K562 (cell line): ENCODE results near the gene PLIN5. TPM values are rescaled to one million over a fixed set of nuclear protein-coding genes. Genes with fewer than 3 reads are reported as not detected.

ENCODE experiments used
- CREB1 ChIP-seq, 2 experiments: sonication (generic) in 1 of 2; formaldehyde crosslinking in 1 of 2; IDR thresholded peaks; 2 replicates each; pipeline versions ENCODE4 v1.6.1 to v1.8.0; 2012 to 2022; ENCODE audit warnings: inconsistent platforms in 1 of 2, mild to moderate bottlenecking in 1 of 2, missing genetic modification reagents in 1 of 2, moderate library complexity in 1 of 2
- CTCFL ChIP-seq: IDR thresholded peaks from 2 replicates; pipeline ENCODE4 v1.6.1; 2011; ENCODE audit warnings: borderline replicate concordance, low read depth, mild to moderate bottlenecking, moderate library complexity, low read length; ENCODE audit not compliant: insufficient read depth, poor library complexity, severe bottlenecking
- HNRNPLL ChIP-seq: fragments of 200-400 bp; formaldehyde crosslinking; IDR thresholded peaks from 2 replicates; pipeline ENCODE4 v1.6.1; 2017; ENCODE audit warnings: low read length, low read depth, mild to moderate bottlenecking; ENCODE audit not compliant: poor library complexity, severe bottlenecking
- KAT8 ChIP-seq: fragments of 450-650 bp; IDR thresholded peaks from 2 replicates; pipeline ENCODE4 v1.6.1; 2016; ENCODE audit warnings: low read depth, mild to moderate bottlenecking
- RFX7 ChIP-seq: fragments of 250-450 bp; sonication (Bioruptor Pico); IDR thresholded peaks from 2 replicates; pipeline ENCODE4 v1.5.1; 2021; ENCODE audit warnings: mild to moderate bottlenecking
- SP2 ChIP-seq: IDR thresholded peaks from 2 replicates; pipeline ENCODE4 v1.6.1; 2011; ENCODE audit warnings: mild to moderate bottlenecking, low read depth, low read length, moderate library complexity; ENCODE audit not compliant: poor library complexity, severe bottlenecking; ENCODE audit errors: extremely low read depth
- THAP7 ChIP-seq: fragments of 250-450 bp; sonication (Bioruptor Pico); IDR thresholded peaks from 2 replicates; pipeline ENCODE4 v1.5.0; 2021
- TOE1 ChIP-seq, 2 experiments: fragments of 450-650 bp in 1 of 2; sonication (generic) in 1 of 2; formaldehyde crosslinking in 1 of 2; IDR thresholded peaks; 2 replicates each; pipeline versions ENCODE4 v1.7.1 to v1.8.0; 2016 to 2022; ENCODE audit warnings: borderline replicate concordance in 2 of 2, mild to moderate bottlenecking in 2 of 2, antibody characterized with exemption in 1 of 2, inconsistent platforms in 1 of 2, low read depth in 1 of 2, missing genetic modification reagents in 1 of 2, moderate library complexity in 1 of 2
- ZBTB1 ChIP-seq: sonication (generic); formaldehyde crosslinking; IDR thresholded peaks from 2 replicates; pipeline ENCODE4 v1.8.1; 2023; ENCODE audit warnings: missing genetic modification reagents, low read depth, mild to moderate bottlenecking, borderline replicate concordance
- ZNF124 ChIP-seq: sonication (generic); formaldehyde crosslinking; IDR thresholded peaks from 2 replicates; pipeline ENCODE4 v1.8.1; 2022; ENCODE audit warnings: missing genetic modification reagents
- ZNF253 ChIP-seq: fragments of 250-450 bp; sonication (Bioruptor Pico); conservative IDR thresholded peaks from 2 replicates; pipeline ENCODE4 v1.6.1; 2021; ENCODE audit warnings: mild to moderate bottlenecking
- ZNF644 ChIP-seq: fragments of 200-800 bp; sonication (Bioruptor generic); IDR thresholded peaks from 2 replicates; pipeline ENCODE4 v1.6.1; 2016; ENCODE audit warnings: low read depth, missing genetic modification characterization, missing compliant biosample characterization
- ZNF75A ChIP-seq: fragments of 450-650 bp; formaldehyde crosslinking; IDR thresholded peaks from 2 replicates; pipeline ENCODE4 v1.4.0; 2020; ENCODE audit warnings: mild to moderate bottlenecking
- polyA plus RNA-seq, 8 experiments: library from polyadenylated mRNA; depleted of rRNA in 4 of 8; stranded (reverse) in 5 of 8; unstranded in 3 of 8; fragments of >200 nt; fragmentation: Nextera tagmentation in 2 of 8; fragmentation: Illumina TruSeq in 1 of 8; extraction: Ambion mirVana in 2 of 8; extraction: Trizol in 1 of 8; gene quantifications; 2 replicates each; pipeline versions ENCODE4 v1.2.1 to v1.2.3, GENCODE V29; 2011 to 2014; ENCODE audit warnings: inconsistent platforms in 1 of 8, missing spikeins in 1 of 8
- total RNA-seq, 7 experiments: library from RNA; depleted of rRNA in 6 of 7; stranded (reverse); fragments of >200 nt in 6 of 7; fragmentation: Illumina TruSeq in 2 of 7; extraction: Trizol in 2 of 7; gene quantifications; 2 replicates each; pipeline versions ENCODE4 v1.2.1 to v1.2.3, GENCODE V29; 2011 to 2021; ENCODE audit warnings: low replicate concordance in 1 of 7
- TF ChIP-seq, protein P1 (sequence below): fragments of 250-450 bp; sonication (Bioruptor Pico); IDR thresholded peaks from 2 replicates; pipeline ENCODE4 v1.6.1; 2021; ENCODE audit warnings: mild to moderate bottlenecking
- TF ChIP-seq, protein P2 (sequence below): fragments of 450-650 bp; formaldehyde crosslinking; conservative IDR thresholded peaks from 2 replicates; pipeline ENCODE4 v1.4.0; 2022; ENCODE audit warnings: mild to moderate bottlenecking, missing genetic modification characterization
- TF ChIP-seq, protein P3 (sequence below), 2 experiments: fragments of 200-800 bp in 1 of 2; sonication (Bioruptor generic) in 1 of 2; sonication (generic) in 1 of 2; formaldehyde crosslinking in 1 of 2; IDR thresholded peaks in 1 of 2; conservative IDR thresholded peaks in 1 of 2; 2 replicates each; pipeline versions ENCODE4 v1.5.0 to v1.6.1; 2016 to 2020; ENCODE audit warnings: missing compliant biosample characterization in 1 of 2, missing genetic modification characterization in 1 of 2, missing genetic modification reagents in 1 of 2

The PLIN5 gene
- total and polyA plus RNA-seq, 9 of the 15 experiments (the other 6 are each of a cell fraction or from before 2014, with no cell fraction given): 0.04 to 1.3 (median 0.50) TPM

DNA sequence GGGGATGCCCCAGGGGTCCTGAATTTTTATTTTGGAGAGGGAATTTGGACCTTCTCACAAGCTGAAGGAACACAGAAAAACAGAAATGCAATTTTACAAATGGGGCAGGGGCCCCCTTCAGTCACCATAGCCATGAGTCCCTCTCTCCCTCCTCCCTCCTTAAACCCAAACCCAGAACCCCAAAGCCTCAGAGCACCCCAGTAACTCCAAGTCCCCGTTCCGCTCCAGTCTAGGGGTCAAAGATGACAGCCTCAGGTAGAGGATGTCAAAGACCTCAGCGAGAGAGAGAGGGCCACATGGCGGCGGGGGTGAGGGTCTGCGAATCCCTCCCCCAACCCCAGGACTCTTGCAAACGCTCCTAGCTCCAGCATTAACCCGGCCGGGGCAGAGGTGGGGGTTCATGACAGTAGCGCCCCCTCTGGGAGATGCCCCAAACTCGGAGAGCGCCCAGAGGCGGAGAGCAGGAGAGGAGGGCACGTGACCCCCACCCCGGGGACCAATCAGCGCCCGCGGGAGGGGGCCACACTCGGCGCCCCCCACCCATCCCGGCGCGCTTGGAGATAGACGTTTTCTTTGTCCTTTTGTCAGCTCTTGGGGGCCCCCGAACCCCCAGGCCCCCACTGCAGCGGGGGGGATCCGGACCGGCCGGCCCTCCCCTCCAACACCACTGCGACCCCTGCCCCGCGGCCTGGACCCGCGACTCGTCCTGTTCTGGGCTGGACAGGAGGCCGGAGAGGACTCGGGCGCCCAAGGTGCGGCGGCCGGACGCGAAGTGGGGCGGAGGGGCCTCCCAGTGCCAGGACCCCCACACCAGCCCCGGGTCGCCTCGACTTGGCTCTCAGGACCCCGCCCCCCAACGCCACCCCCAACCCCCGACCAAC lies 45.2 kb upstream of the PLIN5 start (continued):
- TF ChIP-seq THAP7 (no peak), CTCFL (peak; percentile 58), ZNF75A (no peak), ZNF644 (tag) (no peak), ZNF124 (CRISPR knock-in tag) (no peak), RFX7 (CRISPR knock-in tag) (no peak), ZBTB1 (no peak), ZNF253 (CRISPR knock-in tag) (no peak), TOE1 (IDR thresholded peaks at IDR 0.05; ENCODE audit: borderline replicate concordance) (peak; percentile 72; the same call in 1 of the 2 replicates), TOE1 (CRISPR knock-in tag; IDR thresholded peaks at IDR 0.05; ENCODE audit: borderline replicate concordance, low read depth) (no peak), SP2 (no peak), CREB1 (IDR thresholded peaks at IDR 0.05) (no peak), CREB1 (CRISPR knock-in tag; IDR thresholded peaks at IDR 0.05) (no peak), HNRNPLL (no peak), KAT8 (no peak)
- TF ChIP-seq, protein P1, sequence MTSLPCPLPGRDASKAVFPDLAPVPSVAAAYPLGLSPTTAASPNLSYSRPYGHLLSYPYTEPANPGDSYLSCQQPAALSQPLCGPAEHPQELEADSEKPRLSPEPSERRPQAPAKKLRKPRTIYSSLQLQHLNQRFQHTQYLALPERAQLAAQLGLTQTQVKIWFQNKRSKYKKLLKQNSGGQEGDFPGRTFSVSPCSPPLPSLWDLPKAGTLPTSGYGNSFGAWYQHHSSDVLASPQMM (CRISPR knock-in tag): no peak
- TF ChIP-seq, protein P2, sequence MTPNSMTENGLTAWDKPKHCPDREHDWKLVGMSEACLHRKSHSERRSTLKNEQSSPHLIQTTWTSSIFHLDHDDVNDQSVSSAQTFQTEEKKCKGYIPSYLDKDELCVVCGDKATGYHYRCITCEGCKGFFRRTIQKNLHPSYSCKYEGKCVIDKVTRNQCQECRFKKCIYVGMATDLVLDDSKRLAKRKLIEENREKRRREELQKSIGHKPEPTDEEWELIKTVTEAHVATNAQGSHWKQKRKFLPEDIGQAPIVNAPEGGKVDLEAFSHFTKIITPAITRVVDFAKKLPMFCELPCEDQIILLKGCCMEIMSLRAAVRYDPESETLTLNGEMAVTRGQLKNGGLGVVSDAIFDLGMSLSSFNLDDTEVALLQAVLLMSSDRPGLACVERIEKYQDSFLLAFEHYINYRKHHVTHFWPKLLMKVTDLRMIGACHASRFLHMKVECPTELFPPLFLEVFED (CRISPR knock-in tag): no peak
- TF ChIP-seq, protein P3, sequence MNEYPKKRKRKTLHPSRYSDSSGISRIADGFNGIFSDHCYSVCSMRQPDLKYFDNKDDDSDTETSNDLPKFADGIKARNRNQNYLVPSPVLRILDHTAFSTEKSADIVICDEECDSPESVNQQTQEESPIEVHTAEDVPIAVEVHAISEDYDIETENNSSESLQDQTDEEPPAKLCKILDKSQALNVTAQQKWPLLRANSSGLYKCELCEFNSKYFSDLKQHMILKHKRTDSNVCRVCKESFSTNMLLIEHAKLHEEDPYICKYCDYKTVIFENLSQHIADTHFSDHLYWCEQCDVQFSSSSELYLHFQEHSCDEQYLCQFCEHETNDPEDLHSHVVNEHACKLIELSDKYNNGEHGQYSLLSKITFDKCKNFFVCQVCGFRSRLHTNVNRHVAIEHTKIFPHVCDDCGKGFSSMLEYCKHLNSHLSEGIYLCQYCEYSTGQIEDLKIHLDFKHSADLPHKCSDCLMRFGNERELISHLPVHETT (CRISPR knock-in tag; conservative IDR thresholded peaks at IDR 0.05 in 1 of 2, IDR thresholded peaks at IDR 0.05 in 1 of 2): no peak
